Fibroblast of peridontal ligament (primary cell): ENCODE data around the gene CACNA2D4.

ENCODE experiments used
- DNase-seq: peaks from one replicate; pipeline ENCODE4 v3.0.0-alpha.2; 2010; ENCODE audit errors: extremely low read depth

The CACNA2D4 gene

GRCh38 chr12:1778911-1779310 is 139.5 kb downstream of the CACNA2D4 start:
- DNase-seq, result peak; percentile 55

- DNase-seq, result peak; percentile 85
Measured at GRCh38 chr12:1777798-1778197, 140.7 kb downstream of the CACNA2D4 start.

DNA sequence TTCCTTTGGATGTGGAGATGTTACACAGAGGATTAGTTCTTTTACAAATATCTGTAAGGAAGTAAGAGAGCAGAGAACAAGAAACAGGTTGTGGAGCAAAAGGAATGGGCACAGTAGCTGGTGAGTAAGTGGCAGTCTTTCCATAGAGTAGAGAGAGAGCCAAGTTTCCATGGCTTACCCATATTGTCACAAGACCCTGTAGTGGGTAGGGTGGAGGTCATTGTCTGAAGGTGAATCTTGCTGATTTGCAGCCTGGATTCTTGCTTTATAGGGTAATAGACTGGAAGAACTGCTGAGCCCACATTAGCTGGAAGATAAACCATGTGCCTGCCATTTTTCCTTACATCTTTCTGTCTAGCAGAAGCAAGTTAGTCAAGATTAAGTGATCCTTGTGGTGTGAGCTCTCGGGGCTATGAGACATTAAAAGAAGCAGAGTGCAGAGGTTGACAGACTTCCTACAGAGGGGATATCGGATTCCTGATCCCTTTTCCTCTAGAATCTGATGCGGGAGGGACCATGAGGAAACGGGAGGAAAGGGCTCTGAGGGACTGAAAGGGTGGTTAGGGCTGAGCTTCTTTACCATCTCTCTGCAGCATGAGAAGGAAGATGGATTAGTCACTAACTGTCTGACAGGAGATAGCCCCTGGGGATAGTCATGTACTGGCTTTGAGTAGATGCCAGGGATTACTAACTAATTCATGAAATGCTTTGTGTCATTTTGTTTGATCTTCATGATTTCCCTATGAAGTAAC is 142.1 kb downstream of the CACNA2D4 start:
- DNase-seq, result peak; percentile 75

DNA sequence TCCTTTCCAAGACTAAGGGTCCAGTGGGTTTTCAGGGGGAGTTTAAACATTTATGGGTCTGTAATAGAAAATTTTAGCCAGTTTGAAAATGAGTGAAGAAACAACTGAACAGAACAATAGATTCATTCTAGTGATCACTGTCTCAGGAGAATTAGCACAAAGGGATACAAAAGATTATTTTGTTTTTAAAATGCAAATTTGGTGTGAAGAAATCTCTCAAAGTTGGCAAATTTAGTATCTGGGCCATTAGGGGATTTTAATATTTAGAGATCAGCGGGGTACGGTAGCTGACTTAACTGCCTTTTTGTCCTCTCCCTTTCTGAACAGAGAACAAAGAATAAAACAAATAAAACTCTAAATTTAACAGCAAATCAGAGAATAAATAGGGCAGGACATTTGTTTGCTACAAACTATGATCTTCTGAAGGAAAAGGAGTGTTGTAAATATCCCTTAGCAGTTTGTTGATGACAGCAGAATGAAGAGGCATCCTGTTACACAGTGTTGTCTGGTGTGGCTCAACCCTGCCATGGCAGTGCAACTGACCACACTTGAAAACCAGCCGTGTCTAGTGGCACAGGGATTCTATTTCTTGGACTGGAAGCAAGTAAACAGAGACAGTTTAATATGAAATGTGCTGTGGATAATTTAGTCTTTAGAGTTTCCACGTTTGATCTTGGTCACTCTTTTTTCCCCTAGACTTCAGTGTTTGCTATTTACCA is 144.4 kb downstream of the CACNA2D4 start:
- peak; percentile 29 for DNase-seq

- DNase-seq, result no peak
Measured at GRCh38 chr12:1769809-1770494, 148.5 kb downstream of the CACNA2D4 start.

GRCh38 chr12:1768615-1769014 is 149.8 kb downstream of the CACNA2D4 start:
- DNase-seq, result peak; percentile 78

- no peak for DNase-seq
Measured at GRCh38 chr12:1767407-1768090, 150.9 kb downstream of the CACNA2D4 start.

DNA sequence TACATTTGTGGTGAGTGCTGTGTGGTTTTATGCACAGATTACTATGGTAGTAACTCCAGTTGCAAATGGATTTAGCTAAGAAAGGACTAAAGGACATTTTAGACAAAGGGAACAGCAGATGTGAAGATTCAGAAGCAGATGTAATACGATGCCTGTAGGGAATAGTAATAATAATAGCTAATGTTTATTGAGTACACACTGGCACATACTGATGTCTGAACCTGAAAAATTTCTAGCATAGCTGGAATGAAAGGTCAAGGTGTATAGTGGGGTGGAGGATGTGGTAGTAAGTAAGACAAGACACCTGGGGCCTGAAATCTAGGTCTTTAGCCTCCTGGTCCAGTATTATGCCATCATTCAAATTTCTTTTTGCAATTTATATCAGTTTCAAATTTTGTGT is 152.3 kb downstream of the CACNA2D4 start:
- DNase-seq, result no peak

GRCh38 chr12:1763153-1763552 is 155.3 kb downstream of the CACNA2D4 start:
- no peak for DNase-seq

GRCh38 chr12:1761857-1762256 is 156.6 kb downstream of the CACNA2D4 start:
- DNase-seq, result no peak

DNA sequence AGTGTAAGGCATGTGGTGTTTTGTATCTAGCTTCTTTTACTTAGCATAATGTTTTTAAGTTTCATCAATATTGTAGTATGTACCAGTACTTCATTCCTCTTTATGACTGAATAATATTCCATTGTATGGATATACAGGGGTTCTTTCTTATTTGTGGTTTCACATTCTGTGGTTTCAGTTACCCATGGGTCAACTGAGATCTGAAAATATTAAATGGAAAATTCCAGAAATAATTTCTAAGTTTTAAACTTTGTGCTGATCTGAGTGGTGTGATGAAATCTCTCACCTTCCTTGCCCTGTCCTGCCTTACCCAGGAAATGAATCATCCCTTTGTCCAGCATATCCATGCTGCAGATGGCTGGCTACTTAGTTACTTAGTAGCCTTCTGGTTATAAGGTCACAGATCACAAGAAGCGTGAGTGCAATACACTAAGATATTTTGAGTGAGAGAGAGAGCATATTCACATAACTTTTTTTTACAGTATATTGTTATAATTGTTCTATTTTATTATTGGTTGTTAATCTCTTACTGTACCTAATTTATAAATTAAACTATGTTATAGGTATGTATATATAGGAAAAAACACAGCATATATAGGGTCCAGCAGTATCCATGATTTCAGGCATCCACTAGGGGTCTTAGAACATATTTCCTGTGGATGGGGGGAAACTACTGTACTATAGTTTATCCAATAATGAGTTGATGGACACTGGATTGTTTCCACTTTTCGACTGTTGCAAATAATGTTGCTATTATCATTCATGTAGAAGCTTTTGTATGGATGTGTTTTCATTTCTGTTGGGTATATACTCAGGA is 157.7 kb downstream of the CACNA2D4 start:
- no peak for DNase-seq

GRCh38 chr12:1758887-1759286 is 159.6 kb downstream of the CACNA2D4 start:
- peak; percentile 65 for DNase-seq

- no peak for DNase-seq
Measured at GRCh38 chr12:1758376-1758775, 160.1 kb downstream of the CACNA2D4 start.

DNA sequence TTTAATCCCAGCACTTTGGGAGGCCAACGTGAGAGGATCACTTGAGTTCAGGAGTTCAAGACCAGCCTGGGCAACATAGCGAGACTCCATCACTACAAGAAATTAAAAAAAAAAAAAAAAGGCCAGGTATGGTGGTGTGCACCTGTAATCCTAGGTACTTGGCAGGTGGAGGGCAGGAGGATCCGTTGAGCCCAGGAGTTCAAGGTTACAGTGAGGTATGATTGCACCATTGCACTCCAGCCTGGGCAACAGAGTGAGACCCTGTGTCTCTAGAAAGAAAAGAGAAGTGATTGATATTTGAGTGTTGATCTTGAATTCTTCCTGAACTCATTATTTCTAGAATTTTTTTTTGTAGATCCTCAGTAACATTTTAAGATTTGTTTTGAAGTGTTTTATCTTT is 168.2 kb downstream of the CACNA2D4 start:
- no peak for DNase-seq

DNA sequence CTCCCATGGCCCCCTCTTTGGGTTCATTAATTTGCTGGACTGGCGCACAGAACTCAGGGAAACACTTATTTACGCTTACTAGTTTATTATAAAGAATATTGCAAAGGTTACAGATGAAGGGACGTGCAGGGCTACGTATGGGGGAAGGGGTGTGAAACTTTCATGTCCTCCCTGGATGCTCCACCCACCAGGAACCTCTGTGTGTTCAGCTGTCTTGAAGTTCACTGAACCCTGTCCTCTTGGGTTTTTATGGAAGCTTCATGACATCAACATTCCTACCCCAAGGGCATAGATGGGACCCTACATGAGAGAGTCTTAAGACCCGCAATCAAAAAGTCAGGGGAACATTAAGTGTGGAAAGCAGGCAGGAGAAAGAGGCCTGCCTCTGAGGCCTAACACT is 169.4 kb downstream of the CACNA2D4 start:
- no peak for DNase-seq

- no peak for DNase-seq
Measured at GRCh38 chr12:1747609-1748008, 170.8 kb downstream of the CACNA2D4 start.

DNA sequence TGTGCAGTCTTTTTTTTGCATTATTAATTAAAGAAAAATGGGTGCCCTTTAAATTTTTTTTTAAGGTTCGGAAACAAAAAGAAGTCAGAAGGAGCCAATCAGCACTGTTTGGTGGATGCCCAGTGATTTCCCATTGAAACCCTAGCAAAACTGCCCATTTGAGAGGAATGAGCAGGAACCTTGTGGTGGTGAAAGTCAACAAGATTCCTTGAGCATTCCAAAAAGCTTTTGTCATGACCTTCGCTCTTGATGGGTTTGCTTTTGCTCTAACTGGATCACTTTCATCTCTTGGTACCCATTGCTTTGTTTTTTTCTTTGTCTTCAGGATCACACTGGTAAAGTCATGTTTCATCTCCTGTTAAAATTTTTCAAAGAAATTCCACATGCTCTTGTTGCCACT is 173.5 kb downstream of the CACNA2D4 start:
- DNase-seq, result peak; percentile 25
